Activated CD4-positive, alpha-beta T cell treated with anti-CD3 and anti-CD28 coated beads, Interleukin-2, amount 10 ng/mL, durations not matched to agents 24 days and 14 days (primary cell): ENCODE results near the gene SEZ6L. TPM values are rescaled to one million over a fixed set of nuclear protein-coding genes. Genes with fewer than 3 reads are reported as not detected.

Experiments
- DNase-seq: peaks from one replicate; pipeline ENCODE4 v3.0.0; 2022
- H3K27ac Mint-ChIP-seq: one replicate; pipeline ENCODE4 v1.8.0; 2022; ENCODE audit warnings: mild to moderate bottlenecking, mixed read lengths
- H3K27me3 Mint-ChIP-seq: one replicate; pipeline ENCODE4 v1.8.0; 2022; ENCODE audit warnings: mixed read lengths
- H3K36me3 Mint-ChIP-seq: one replicate; pipeline ENCODE4 v1.8.0; 2022; ENCODE audit warnings: low read depth, mild to moderate bottlenecking, mixed read lengths
- H3K4me1 Mint-ChIP-seq: one replicate; pipeline ENCODE4 v1.8.0; 2021; ENCODE audit warnings: mixed read lengths
- H3K4me3 Mint-ChIP-seq: one replicate; pipeline ENCODE4 v1.8.0; 2022; ENCODE audit warnings: mild to moderate bottlenecking, moderate library complexity, mixed read lengths
- H3K9me3 Mint-ChIP-seq: one replicate; pipeline ENCODE4 v1.8.0; 2021; ENCODE audit warnings: mixed read lengths
- intact Hi-C: fragments of 100-400 bp; cut with micrococcal nuclease; formaldehyde crosslinking; loops from one replicate; pipeline ENCODE4 v1.15.1; 2023
- total RNA-seq: library from RNA; stranded (reverse); gene quantifications from 2 replicates; pipeline ENCODE4 v1.2.3, GENCODE V29; 2022

Gene SEZ6L
- total RNA-seq, 1 donor from 2014 or later, result not detected

GRCh38 chr22:26197425-26197824 lies 28.2 kb downstream of the SEZ6L start:
- Mint-ChIP-seq H3K27ac (no peak overlapping the region), H3K27me3 (peaks cover 2% of the 10 kb centered on the region), H3K9me3 (no peaks in the 10 kb centered on the region), H3K4me3 (no peak overlapping the region), H3K4me1 (no peaks in the 10 kb centered on the region), H3K36me3 (no peaks in the 10 kb centered on the region)
- intact Hi-C loops, result no loop called here
- no peak for DNase-seq

GRCh38 chr22:26199665-26200064 lies 30.4 kb downstream of the SEZ6L start:
- no peak for DNase-seq
- intact Hi-C loops, result no loop called here

GRCh38 chr22:26202280-26202924 lies 33.1 kb downstream of the SEZ6L start:
- peaks cover 10% of the 10 kb centered on the region for H3K27me3 Mint-ChIP-seq
- H3K27ac Mint-ChIP-seq, result no peak overlapping the region
- H3K4me1 Mint-ChIP-seq, result no peaks in the 10 kb centered on the region
- H3K36me3 Mint-ChIP-seq, result no peaks in the 10 kb centered on the region
- H3K4me3 Mint-ChIP-seq, result no peak overlapping the region
- no peaks in the 10 kb centered on the region for H3K9me3 Mint-ChIP-seq
- intact Hi-C loops, result no loop called here
- DNase-seq, result no peak

More at GRCh38 chr22:26199665-26200064, 30.4 kb downstream of the SEZ6L start:
- Mint-ChIP-seq H3K27me3 (peaks cover 10% of the 10 kb centered on the region), H3K9me3 (no peaks in the 10 kb centered on the region), H3K36me3 (no peaks in the 10 kb centered on the region), H3K27ac (no peak overlapping the region), H3K4me3 (no peak overlapping the region), H3K4me1 (no peaks in the 10 kb centered on the region)

GRCh38 chr22:26205494-26205893 lies 36.2 kb downstream of the SEZ6L start:
- Mint-ChIP-seq H3K27ac (no peak overlapping the region), H3K36me3 (no peaks in the 10 kb centered on the region), H3K4me3 (no peak overlapping the region), H3K9me3 (no peaks in the 10 kb centered on the region), H3K4me1 (no peaks in the 10 kb centered on the region), H3K27me3 (peaks cover 8% of the 10 kb centered on the region)
- intact Hi-C loops, result no loop called here
- no peak for DNase-seq

GRCh38 chr22:26210334-26210733 lies 41.1 kb downstream of the SEZ6L start:
- intact Hi-C loops, result no loop called here
- Mint-ChIP-seq H3K27ac (no peak overlapping the region), H3K27me3 (peaks cover 4% of the 10 kb centered on the region), H3K9me3 (no peaks in the 10 kb centered on the region), H3K4me1 (no peaks in the 10 kb centered on the region), H3K4me3 (no peak overlapping the region), H3K36me3 (no peaks in the 10 kb centered on the region)
- no peak for DNase-seq

GRCh38 chr22:26213826-26214225 lies 44.6 kb downstream of the SEZ6L start:
- Mint-ChIP-seq H3K9me3 (no peaks in the 10 kb centered on the region), H3K4me3 (no peak overlapping the region), H3K27ac (no peak overlapping the region), H3K36me3 (no peaks in the 10 kb centered on the region), H3K4me1 (no peaks in the 10 kb centered on the region), H3K27me3 (peaks cover 10% of the 10 kb centered on the region)
- intact Hi-C loops, result no loop called here
- DNase-seq, result no peak

- intact Hi-C loops, result no loop called here
Observed at GRCh38 chr22:26214466-26214865, 45.2 kb downstream of the SEZ6L start.

GRCh38 chr22:26215736-26216135 lies 46.5 kb downstream of the SEZ6L start:
- Mint-ChIP-seq H3K4me3 (no peak overlapping the region), H3K9me3 (no peaks in the 10 kb centered on the region), H3K27me3 (peaks cover 12% of the 10 kb centered on the region), H3K4me1 (no peaks in the 10 kb centered on the region), H3K27ac (no peak overlapping the region), H3K36me3 (no peaks in the 10 kb centered on the region)
- intact Hi-C loops, result no loop called here
- DNase-seq, result no peak

More at GRCh38 chr22:26214466-26214865, 45.2 kb downstream of the SEZ6L start:
- no peaks in the 10 kb centered on the region for H3K36me3 Mint-ChIP-seq
- H3K4me3 Mint-ChIP-seq, result no peak overlapping the region
- peaks cover 11% of the 10 kb centered on the region for H3K27me3 Mint-ChIP-seq
- no peaks in the 10 kb centered on the region for H3K9me3 Mint-ChIP-seq
- H3K4me1 Mint-ChIP-seq, result no peaks in the 10 kb centered on the region
- no peak overlapping the region for H3K27ac Mint-ChIP-seq
- no peak for DNase-seq

- no peak for DNase-seq
- no peaks in the 10 kb centered on the region for H3K9me3 Mint-ChIP-seq
- intact Hi-C loops, result no loop called here
- no peak overlapping the region for H3K4me3 Mint-ChIP-seq
- no peaks in the 10 kb centered on the region for H3K36me3 Mint-ChIP-seq
- no peaks in the 10 kb centered on the region for H3K4me1 Mint-ChIP-seq
- no peak overlapping the region for H3K27ac Mint-ChIP-seq
- H3K27me3 Mint-ChIP-seq, result no peaks in the 10 kb centered on the region
Observed at GRCh38 chr22:26225207-26225606, 55.9 kb downstream of the SEZ6L start.

GRCh38 chr22:26226538-26227297 lies 57.5 kb downstream of the SEZ6L start:
- intact Hi-C loops, result no loop called here
- Mint-ChIP-seq H3K36me3 (no peaks in the 10 kb centered on the region), H3K27me3 (no peaks in the 10 kb centered on the region), H3K27ac (no peak overlapping the region), H3K4me3 (no peak overlapping the region), H3K4me1 (no peaks in the 10 kb centered on the region), H3K9me3 (no peaks in the 10 kb centered on the region)
- no peak for DNase-seq

GRCh38 chr22:26229910-26230309 lies 60.6 kb downstream of the SEZ6L start:
- no peak for DNase-seq
- H3K9me3 Mint-ChIP-seq, result no peaks in the 10 kb centered on the region
- H3K4me3 Mint-ChIP-seq, result no peak overlapping the region
- intact Hi-C loops, result no loop called here
- no peaks in the 10 kb centered on the region for H3K4me1 Mint-ChIP-seq
- no peaks in the 10 kb centered on the region for H3K27me3 Mint-ChIP-seq
- no peak overlapping the region for H3K27ac Mint-ChIP-seq
- no peaks in the 10 kb centered on the region for H3K36me3 Mint-ChIP-seq

- Mint-ChIP-seq H3K4me1 (no peaks in the 10 kb centered on the region), H3K36me3 (no peaks in the 10 kb centered on the region), H3K4me3 (no peak overlapping the region), H3K27ac (no peak overlapping the region), H3K9me3 (no peaks in the 10 kb centered on the region), H3K27me3 (peaks cover 4% of the 10 kb centered on the region)
- DNase-seq, result no peak
- intact Hi-C loops, result no loop called here
Observed at GRCh38 chr22:26234296-26234695, 65.0 kb downstream of the SEZ6L start.

- no peak overlapping the region for H3K27ac Mint-ChIP-seq
- no peak for DNase-seq
- H3K4me1 Mint-ChIP-seq, result no peaks in the 10 kb centered on the region
- intact Hi-C loops, result no loop called here
- H3K27me3 Mint-ChIP-seq, result peaks cover 4% of the 10 kb centered on the region
- no peaks in the 10 kb centered on the region for H3K9me3 Mint-ChIP-seq
- H3K4me3 Mint-ChIP-seq, result no peak overlapping the region
- H3K36me3 Mint-ChIP-seq, result no peaks in the 10 kb centered on the region
Observed at GRCh38 chr22:26235792-26236487, 66.7 kb downstream of the SEZ6L start.

GRCh38 chr22:26236991-26237390 lies 67.7 kb downstream of the SEZ6L start:
- Mint-ChIP-seq H3K36me3 (no peaks in the 10 kb centered on the region), H3K27ac (no peak overlapping the region), H3K27me3 (peaks cover 4% of the 10 kb centered on the region), H3K4me3 (no peak overlapping the region), H3K4me1 (no peaks in the 10 kb centered on the region), H3K9me3 (no peaks in the 10 kb centered on the region)
- intact Hi-C loops, result no loop called here
- DNase-seq, result no peak
